ENCODE data around the gene PTPRG. TPM values are rescaled to one million over a fixed set of nuclear protein-coding genes. Genes with fewer than 3 reads are reported as not detected.

Gene PTPRG
- total RNA-seq, 1 experiment from 2014 or later, result 11.7 TPM

DNA sequence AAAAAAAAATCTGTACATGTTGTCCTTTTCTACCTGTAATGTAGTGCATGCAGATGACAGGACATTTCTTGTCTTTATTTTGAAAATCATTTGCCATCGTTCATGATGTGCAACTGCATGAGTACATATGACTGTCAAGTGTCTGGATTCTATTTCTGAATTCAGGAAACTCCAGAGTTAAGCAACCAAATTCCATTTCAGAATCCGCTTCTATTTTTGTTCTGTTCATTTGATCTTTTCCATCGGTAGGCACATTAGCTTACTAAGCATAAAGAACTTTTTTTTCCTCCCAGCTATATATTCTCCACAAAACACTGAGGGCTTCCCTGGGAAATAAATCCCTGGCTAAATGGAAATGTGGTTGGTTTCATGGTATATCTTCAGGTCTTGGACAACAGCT, 365.6 kb downstream of the PTPRG start:
- BruUV-seq (replicated peaks), result no TSS peak
- no peaks in the 10 kb centered on the region for H3K27me3 ChIP-seq (replicated peaks; ENCODE audit: insufficient read depth, low read depth, low read length, poor library complexity)
- no peaks in the 10 kb centered on the region for H3K9me3 ChIP-seq (ENCODE audit: low read depth, low read length, poor library complexity, severe bottlenecking)
- H3K4me3 ChIP-seq (ENCODE audit: low read depth, low read length, poor library complexity, severe bottlenecking), result no peak overlapping the region
- H3K36me3 ChIP-seq (ENCODE audit: insufficient read depth, low read length, poor library complexity, severe bottlenecking), result no peaks in the 10 kb centered on the region
- H3K27ac ChIP-seq (ENCODE audit: low read depth, low read length, poor library complexity, severe bottlenecking), result no peak overlapping the region
- DNase-seq (ENCODE audit: low spot score), result no peak
- ChIA-PET POLR2A (ENCODE audit: low non-redundant PET) (interaction anchor here (0.6 kb wide), 1 partner anchor 87 kb away, joined by 5 read pairs; no protein-coding TSS in a partner anchor), CTCF (no interaction called here)
- TF ChIP-seq, protein P1, sequence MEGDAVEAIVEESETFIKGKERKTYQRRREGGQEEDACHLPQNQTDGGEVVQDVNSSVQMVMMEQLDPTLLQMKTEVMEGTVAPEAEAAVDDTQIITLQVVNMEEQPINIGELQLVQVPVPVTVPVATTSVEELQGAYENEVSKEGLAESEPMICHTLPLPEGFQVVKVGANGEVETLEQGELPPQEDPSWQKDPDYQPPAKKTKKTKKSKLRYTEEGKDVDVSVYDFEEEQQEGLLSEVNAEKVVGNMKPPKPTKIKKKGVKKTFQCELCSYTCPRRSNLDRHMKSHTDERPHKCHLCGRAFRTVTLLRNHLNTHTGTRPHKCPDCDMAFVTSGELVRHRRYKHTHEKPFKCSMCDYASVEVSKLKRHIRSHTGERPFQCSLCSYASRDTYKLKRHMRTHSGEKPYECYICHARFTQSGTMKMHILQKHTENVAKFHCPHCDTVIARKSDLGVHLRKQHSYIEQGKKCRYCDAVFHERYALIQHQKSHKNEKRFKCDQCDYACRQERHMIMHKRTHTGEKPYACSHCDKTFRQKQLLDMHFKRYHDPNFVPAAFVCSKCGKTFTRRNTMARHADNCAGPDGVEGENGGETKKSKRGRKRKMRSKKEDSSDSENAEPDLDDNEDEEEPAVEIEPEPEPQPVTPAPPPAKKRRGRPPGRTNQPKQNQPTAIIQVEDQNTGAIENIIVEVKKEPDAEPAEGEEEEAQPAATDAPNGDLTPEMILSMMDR (conservative IDR thresholded peaks at IDR 0.05; ENCODE audit: low read depth, low read length), result no peak
- no peak for TF ChIP-seq EZH2 (IDR thresholded peaks at IDR 0.05; ENCODE audit: borderline replicate concordance, low read depth, low read length, poor library complexity, severe bottlenecking)
- intact Hi-C loops (cut with micrococcal nuclease; ENCODE audit: unreplicated experiment), result no loop called here
- H3K4me1 ChIP-seq (ENCODE audit: insufficient read depth, low read length, poor library complexity, severe bottlenecking), result no peaks in the 10 kb centered on the region

DNA sequence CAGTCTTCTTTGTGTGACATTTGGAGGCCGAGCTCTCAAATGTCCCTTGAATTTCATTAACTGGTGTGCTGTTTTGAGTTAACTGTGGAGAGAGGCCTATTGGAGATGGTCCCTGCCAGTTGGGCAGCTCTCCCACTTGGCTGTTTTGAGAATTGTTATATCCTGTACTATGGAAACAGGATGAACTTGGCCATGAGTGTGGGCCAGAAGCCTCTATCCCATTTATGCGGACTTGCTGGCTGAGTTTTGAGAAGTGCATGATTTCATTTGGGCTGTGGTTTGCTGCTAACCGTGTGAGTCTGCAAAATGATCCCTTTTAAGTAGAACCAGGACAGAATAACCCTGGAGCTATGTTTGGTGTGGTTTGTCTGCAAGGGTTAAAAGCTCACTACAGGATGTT, 366.0 kb downstream of the PTPRG start:
- H3K4me1 ChIP-seq (ENCODE audit: insufficient read depth, low read length, poor library complexity, severe bottlenecking), result no peaks in the 10 kb centered on the region
- no TSS peak for BruUV-seq (replicated peaks)
- TF ChIP-seq, protein P1 (conservative IDR thresholded peaks at IDR 0.05; ENCODE audit: low read depth, low read length), result no peak
- no peak for TF ChIP-seq EZH2 (IDR thresholded peaks at IDR 0.05; ENCODE audit: borderline replicate concordance, low read depth, low read length, poor library complexity, severe bottlenecking)
- H3K27ac ChIP-seq (ENCODE audit: low read depth, low read length, poor library complexity, severe bottlenecking), result no peak overlapping the region
- H3K9me3 ChIP-seq (ENCODE audit: low read depth, low read length, poor library complexity, severe bottlenecking), result no peaks in the 10 kb centered on the region
- H3K36me3 ChIP-seq (ENCODE audit: insufficient read depth, low read length, poor library complexity, severe bottlenecking), result no peaks in the 10 kb centered on the region
- DNase-seq (ENCODE audit: low spot score), result no peak
- ChIA-PET POLR2A (ENCODE audit: low non-redundant PET) (no interaction called here), CTCF (no interaction called here)
- no peaks in the 10 kb centered on the region for H3K27me3 ChIP-seq (replicated peaks; ENCODE audit: insufficient read depth, low read depth, low read length, poor library complexity)
- intact Hi-C loops (cut with micrococcal nuclease; ENCODE audit: unreplicated experiment), result no loop called here
- no peak overlapping the region for H3K4me3 ChIP-seq (ENCODE audit: low read depth, low read length, poor library complexity, severe bottlenecking)

DNA sequence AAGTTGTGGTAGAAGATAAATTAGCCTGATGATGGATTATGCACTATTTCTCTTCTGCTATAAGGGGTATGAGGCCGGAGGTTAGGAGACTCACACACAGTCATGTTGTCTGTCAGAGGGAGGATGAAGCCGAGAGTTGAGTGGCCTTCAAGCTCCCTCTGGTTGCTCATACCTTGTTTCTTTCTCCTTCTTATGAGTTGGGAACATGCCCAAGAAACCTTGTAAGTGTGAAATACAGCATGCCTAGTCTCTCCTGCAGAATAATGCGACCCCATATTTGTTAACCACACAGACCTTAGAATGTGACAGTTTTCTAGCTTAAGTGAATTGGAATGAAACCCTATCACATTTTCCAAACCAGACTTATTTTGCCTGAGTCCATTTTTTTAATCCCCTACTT, 366.7 kb downstream of the PTPRG start:
- H3K4me3 ChIP-seq (ENCODE audit: low read depth, low read length, poor library complexity, severe bottlenecking), result no peak overlapping the region
- ChIA-PET CTCF (no interaction called here), POLR2A (ENCODE audit: low non-redundant PET) (no interaction called here)
- no peaks in the 10 kb centered on the region for H3K36me3 ChIP-seq (ENCODE audit: insufficient read depth, low read length, poor library complexity, severe bottlenecking)
- intact Hi-C loops (cut with micrococcal nuclease; ENCODE audit: unreplicated experiment), result no loop called here
- TF ChIP-seq EZH2 (IDR thresholded peaks at IDR 0.05; ENCODE audit: borderline replicate concordance, low read depth, low read length, poor library complexity, severe bottlenecking), result no peak
- TF ChIP-seq, protein P1 (conservative IDR thresholded peaks at IDR 0.05; ENCODE audit: low read depth, low read length), result no peak
- BruUV-seq (replicated peaks), result no TSS peak
- H3K27ac ChIP-seq (ENCODE audit: low read depth, low read length, poor library complexity, severe bottlenecking), result no peak overlapping the region
- no peaks in the 10 kb centered on the region for H3K27me3 ChIP-seq (replicated peaks; ENCODE audit: insufficient read depth, low read depth, low read length, poor library complexity)
- no peaks in the 10 kb centered on the region for H3K4me1 ChIP-seq (ENCODE audit: insufficient read depth, low read length, poor library complexity, severe bottlenecking)
- no peaks in the 10 kb centered on the region for H3K9me3 ChIP-seq (ENCODE audit: low read depth, low read length, poor library complexity, severe bottlenecking)
- DNase-seq (ENCODE audit: low spot score), result no peak
